ENCODE data around the gene COL16A1. TPM values are rescaled to one million over a fixed set of nuclear protein-coding genes. Genes with fewer than 3 reads are reported as not detected.

COL16A1 gene
- total and polyA plus RNA-seq, 4 donors, result 0.43 to 3.8 (median 2.3) TPM

DNA sequence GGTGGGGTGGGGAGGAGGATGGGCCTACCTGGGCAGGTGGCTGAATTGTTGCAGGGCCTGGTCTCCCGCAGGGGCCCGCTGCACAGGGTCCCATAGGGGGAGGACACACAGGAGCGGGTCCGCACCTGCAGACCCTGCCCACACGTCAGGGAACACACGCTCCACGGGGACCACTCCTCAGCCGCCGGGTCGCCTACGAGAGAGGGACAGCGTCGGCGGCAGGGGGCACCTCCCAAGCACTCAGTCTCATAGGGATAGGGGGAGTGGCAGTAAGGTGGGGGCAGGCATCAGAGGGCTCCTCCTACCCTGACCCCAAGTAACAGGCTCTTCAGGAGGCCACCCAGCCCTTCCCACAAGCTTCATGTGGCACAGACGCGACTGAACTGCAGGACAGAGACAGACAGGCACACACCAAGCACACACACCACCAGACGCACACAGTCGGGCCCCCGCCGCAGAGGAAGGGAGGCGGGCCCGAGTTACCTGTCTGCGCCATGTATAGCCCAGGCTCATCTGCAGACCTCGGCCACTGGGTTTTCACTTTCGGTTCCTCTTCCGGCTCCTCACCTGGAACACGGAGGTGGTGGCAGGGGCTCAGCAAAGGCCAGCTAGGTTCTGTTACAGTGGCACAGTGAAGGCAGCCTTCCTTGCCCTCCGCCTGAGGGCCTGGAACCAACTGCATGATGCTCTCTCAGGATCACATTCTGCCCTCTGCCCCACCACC, 40.5 kb upstream of the COL16A1 start:
- Histone ChIP-seq H3K4me3 (ENCODE audit: low read depth in 1 of 3, low read length in 3 of 3) (no peak overlapping the region), H3K27ac (ENCODE audit: low read depth in 1 of 2, low read length in 2 of 2) (no peak overlapping the region), H3K9ac (ENCODE audit: low read depth in 1 of 2, low read length in 2 of 2) (no peak overlapping the region), H3K4me1 (ENCODE audit: control insufficient read depth in 4 of 4, insufficient read depth in 4 of 4, low read length in 3 of 4) (peaks cover 0 to 7% (median 3%) of the 10 kb centered on the region in 4 donors), H3K27me3 (ENCODE audit: control insufficient read depth in 4 of 4, insufficient read depth in 4 of 4, low read length in 3 of 4) (no peaks in the 10 kb centered on the region), H3K9me3 (ENCODE audit: control insufficient read depth in 4 of 4, low read length in 3 of 4) (no peaks in the 10 kb centered on the region), H3K36me3 (ENCODE audit: control insufficient read depth in 4 of 4, insufficient read depth in 3 of 4, low read depth in 1 of 4, low read length in 3 of 4) (no peaks in the 10 kb centered on the region)
- no peak for DNase-seq (ENCODE audit: low spot score)
- no peak for TF ChIP-seq ZBTB33 (IDR thresholded peaks at IDR 0.05)
- no peak for TF ChIP-seq YY1 (IDR thresholded peaks at IDR 0.05)
- TF ChIP-seq REST (IDR thresholded peaks at IDR 0.05), result no peak
- no peak for TF ChIP-seq SP1 (IDR thresholded peaks at IDR 0.05)
- WGBS, result 94% methylated on average over 28 of the region's 28 CpGs

- 89% methylated on average over 32 of the region's 32 CpGs for WGBS
- no peak overlapping the region for H3K27ac ChIP-seq (ENCODE audit: low read depth in 1 of 2, low read length in 2 of 2)
- peaks cover 0 to 7% (median 3%) of the 10 kb centered on the region in 4 donors for H3K4me1 ChIP-seq (ENCODE audit: control insufficient read depth in 4 of 4, insufficient read depth in 4 of 4, low read length in 3 of 4)
- H3K27me3 ChIP-seq (ENCODE audit: control insufficient read depth in 4 of 4, insufficient read depth in 4 of 4, low read length in 3 of 4), result no peaks in the 10 kb centered on the region
- H3K9ac ChIP-seq (ENCODE audit: low read depth in 1 of 2, low read length in 2 of 2), result no peak overlapping the region
- H3K4me3 ChIP-seq (ENCODE audit: low read depth in 1 of 3, low read length in 3 of 3), result no peak overlapping the region
- H3K9me3 ChIP-seq (ENCODE audit: control insufficient read depth in 4 of 4, low read length in 3 of 4), result no peaks in the 10 kb centered on the region
- no peaks in the 10 kb centered on the region for H3K36me3 ChIP-seq (ENCODE audit: control insufficient read depth in 4 of 4, insufficient read depth in 3 of 4, low read depth in 1 of 4, low read length in 3 of 4)
- TF ChIP-seq ZBTB33 (IDR thresholded peaks at IDR 0.05) (no peak), FOXA2 (IDR thresholded peaks at IDR 0.05) (no peak), REST (IDR thresholded peaks at IDR 0.05) (no peak)
- DNase-seq (ENCODE audit: low spot score), result no peak
These were observed 38.8 kb upstream of the COL16A1 start for GRCh38 chr1:31742462-31743212.

All from liver (tissue), 9 donors.